IMR-90 (cell line): ENCODE data around the gene EEF1G. TPM values are rescaled to one million over a fixed set of nuclear protein-coding genes. Genes with fewer than 3 reads are reported as not detected.

Source experiments
- ATAC-seq: fragments of 200-7000 bp; cut with Tn5 transposase; 2 replicates; pipeline ENCODE4 v1.9.1; 2020; ENCODE audit warnings: low read depth, mild to moderate bottlenecking, moderate library complexity
- BruUV-seq: library from RNA; stranded (reverse); fragments of 400-500 nt; replicated peaks from 2 replicates; lab custom pipeline; 2021; lab: Mats Ljungman, UMichigan
- CTCF ChIA-PET: fragments of 300-600 bp; formaldehyde crosslinking; extraction: SDS; loops from one replicate; lab custom pipeline; 2021; ENCODE audit warnings: antibody characterized with exemption; lab: Yijun Ruan, JAX
- POLR2A ChIA-PET: fragments of 300-600 bp; sonication (Branson Sonifier 250); formaldehyde crosslinking; loops from one replicate; lab custom pipeline; 2022; ENCODE audit warnings: antibody characterized with exemption; ENCODE audit not compliant: unreplicated experiment; lab: Charles Lee
- DNase-seq: peaks from one replicate; pipeline ENCODE4 v3.0.0; 2013
- H2AFZ ChIP-seq: replicated peaks from 2 replicates; pipeline ENCODE3; 2013; ENCODE audit warnings: low read length, mild to moderate bottlenecking; ENCODE audit not compliant: poor library complexity
- H2AK5ac ChIP-seq: 2 replicates; pipeline ENCODE4 v1.6.1; 2013; ENCODE audit warnings: low read depth, low read length, inconsistent platforms
- H2AK9ac ChIP-seq: replicated peaks from 2 replicates; pipeline ENCODE3; 2013; ENCODE audit warnings: mild to moderate bottlenecking, low read depth, low read length, moderate library complexity; ENCODE audit not compliant: poor library complexity
- H2BK120ac ChIP-seq: 2 replicates; pipeline ENCODE4 v1.6.1; 2013; ENCODE audit warnings: low read depth, low read length, inconsistent platforms
- H2BK15ac ChIP-seq: 3 replicates; pipeline ENCODE4 v1.6.1; 2013; ENCODE audit warnings: low read depth, low read length, inconsistent platforms
- H2BK20ac ChIP-seq: 2 replicates; pipeline ENCODE4 v1.6.1; 2013; ENCODE audit warnings: low read depth, mild to moderate bottlenecking, inconsistent platforms, low read length, moderate library complexity
- H2BK5ac ChIP-seq: 2 replicates; pipeline ENCODE4 v1.6.1; 2013; ENCODE audit warnings: mild to moderate bottlenecking, low read depth, low read length, inconsistent platforms; ENCODE audit not compliant: poor library complexity, severe bottlenecking
- H3K14ac ChIP-seq: replicated peaks from 2 replicates; pipeline ENCODE4 v1.6.1; 2013; ENCODE audit warnings: low read depth, low read length, inconsistent platforms
- H3K18ac ChIP-seq: 2 replicates; pipeline ENCODE4 v1.6.1; 2013; ENCODE audit warnings: low read depth, low read length, control low read depth
- H3K23ac ChIP-seq: 2 replicates; pipeline ENCODE4 v1.6.1; 2013; ENCODE audit warnings: low read depth, low read length, inconsistent platforms
- H3K27ac ChIP-seq: 2 replicates; pipeline ENCODE4 v1.5.1; 2013; ENCODE audit warnings: mild to moderate bottlenecking, control low read depth, low read length; ENCODE audit not compliant: insufficient read depth
- H3K27me3 ChIP-seq: 2 replicates; pipeline ENCODE4 v1.6.1; 2013; ENCODE audit warnings: low read length; ENCODE audit not compliant: control insufficient read depth, insufficient read depth
- H3K36me3 ChIP-seq: 2 replicates; pipeline ENCODE4 v1.6.1; 2013; ENCODE audit warnings: low read length, mixed read lengths; ENCODE audit not compliant: control insufficient read depth, insufficient read depth
- H3K4ac ChIP-seq: 2 replicates; pipeline ENCODE4 v1.6.1; 2013; ENCODE audit warnings: low read depth, low read length, inconsistent platforms
- H3K4me1 ChIP-seq: 2 replicates; pipeline ENCODE4 v1.6.1; 2013; ENCODE audit warnings: low read length, mixed read lengths; ENCODE audit not compliant: control insufficient read depth, insufficient read depth
- H3K4me2 ChIP-seq: 2 replicates; pipeline ENCODE4 v1.6.1; 2013; ENCODE audit warnings: low read depth, mild to moderate bottlenecking, control low read depth, low read length, moderate library complexity
- H3K4me3 ChIP-seq: 2 replicates; pipeline ENCODE4 v1.5.1; 2013; ENCODE audit warnings: low read depth, mild to moderate bottlenecking, control low read depth, low read length, moderate library complexity; ENCODE audit not compliant: insufficient read depth
- H3K56ac ChIP-seq: 2 replicates; pipeline ENCODE4 v1.6.1; 2013; ENCODE audit warnings: low read length, inconsistent platforms; ENCODE audit not compliant: insufficient read depth; ENCODE audit errors: extremely low read depth
- H3K79me1 ChIP-seq, 2 experiments: 2 replicates each; pipeline ENCODE4 v1.6.1; 2013; ENCODE audit warnings: low read length in 2 of 2, inconsistent platforms in 1 of 2, low read depth in 1 of 2
- H3K9ac ChIP-seq: 2 replicates; pipeline ENCODE4 v1.6.1; 2013; ENCODE audit warnings: low read depth, low read length, control low read depth
- H3K9me1 ChIP-seq: 2 replicates; pipeline ENCODE4 v1.6.1; 2013; ENCODE audit warnings: low read length, inconsistent platforms; ENCODE audit not compliant: insufficient read depth
- H3K9me3 ChIP-seq: 2 replicates; pipeline ENCODE4 v1.6.1; 2013; ENCODE audit warnings: low read length; ENCODE audit not compliant: control insufficient read depth, insufficient read depth
- H4K20me1 ChIP-seq: 2 replicates; pipeline ENCODE4 v1.6.1; 2013; ENCODE audit warnings: low read length, inconsistent platforms; ENCODE audit not compliant: insufficient read depth
- H4K5ac ChIP-seq: 2 replicates; pipeline ENCODE4 v1.6.1; 2013; ENCODE audit warnings: mild to moderate bottlenecking, low read depth, low read length, control low read depth
- H4K8ac ChIP-seq, 2 experiments: 2 replicates each; pipeline ENCODE4 v1.6.1; 2013; ENCODE audit warnings: low read depth in 2 of 2, low read length in 2 of 2, control low read depth in 1 of 2, inconsistent platforms in 1 of 2
- H4K91ac ChIP-seq: 2 replicates; pipeline ENCODE4 v1.6.1; 2013; ENCODE audit warnings: low read depth, low read length, inconsistent platforms; ENCODE audit not compliant: insufficient read depth
- BHLHE40 ChIP-seq: fragments of 150-350 bp; IDR thresholded peaks from 2 replicates; pipeline ENCODE4 v1.6.1; 2016; ENCODE audit warnings: mild to moderate bottlenecking, low read depth, low read length
- CEBPB ChIP-seq: IDR thresholded peaks from 2 replicates; pipeline ENCODE4 v1.6.1; 2012; ENCODE audit warnings: low read depth, low read length, improper control_type of control experiment
- FOS ChIP-seq: fragments of 150-350 bp; IDR thresholded peaks from 2 replicates; pipeline ENCODE4 v1.6.1; 2016; ENCODE audit warnings: low read depth, low read length
- MXI1 ChIP-seq: IDR thresholded peaks from 2 replicates; pipeline ENCODE4 v1.6.1; 2012; ENCODE audit warnings: low read depth, mild to moderate bottlenecking, low read length, moderate library complexity, borderline replicate concordance
- POLR2A ChIP-seq: IDR thresholded peaks from 2 replicates; pipeline ENCODE4 v1.6.1; 2012; ENCODE audit warnings: mild to moderate bottlenecking, low read depth, low read length
- RAD21 ChIP-seq: IDR thresholded peaks from 2 replicates; pipeline ENCODE4 v1.6.1; 2012; ENCODE audit warnings: low read length, improper control_type of control experiment
- RFX5 ChIP-seq: IDR thresholded peaks from 2 replicates; pipeline ENCODE4 v1.8.0; 2012; ENCODE audit warnings: low read depth, mild to moderate bottlenecking, low read length, moderate library complexity
- SMC3 ChIP-seq: fragments of 150-350 bp; IDR thresholded peaks from 2 replicates; pipeline ENCODE4 v1.6.1; 2016; ENCODE audit warnings: low read depth, mild to moderate bottlenecking, antibody characterized with exemption, low read length, moderate library complexity
- USF2 ChIP-seq: fragments of 150-350 bp; IDR thresholded peaks from 2 replicates; pipeline ENCODE4 v1.6.1; 2017; ENCODE audit warnings: mild to moderate bottlenecking, antibody characterized with exemption, low read length, low read depth
- WGBS, 2 experiments: methylation state at CpG; one replicate each; pipeline versions ENCODE4 v1.1.5 to v1.1.7; 2013; ENCODE audit warnings: missing lambda C conversion rate in 2 of 2; ENCODE audit not compliant: insufficient read length in 1 of 2; ENCODE audit errors: extremely low coverage in 2 of 2; 5-methylcytosine and 5-hydroxymethylcytosine counted together
- dilution Hi-C: fragments of 300-500 bp; cut with HindIII; formaldehyde crosslinking; loops from one replicate; pipeline ENCODE4 v1.14.3; 2018; ENCODE audit warnings: low sequenced_read_pairs; ENCODE audit not compliant: unreplicated experiment
- in situ Hi-C: fragments of 300-500 bp; cut with MboI; formaldehyde crosslinking; loops from 3 replicates; pipeline ENCODE4 v1.14.3; 2019; ENCODE audit warnings: low sequenced_read_pairs, inconsistent platforms, mixed read lengths
- intact Hi-C: fragments of 100-400 bp; cut with micrococcal nuclease; formaldehyde crosslinking; loops from 2 replicates; pipeline ENCODE4 v1.10.0; 2022
- polyA plus RNA-seq, 3 experiments: library from polyadenylated mRNA; depleted of rRNA; stranded (reverse); fragments of >200 nt; gene quantifications; 2 replicates each; pipeline ENCODE4 v1.2.3, GENCODE V29; 2012; ENCODE audit warnings: low replicate concordance in 1 of 3
- total RNA-seq: library from RNA; depleted of rRNA; stranded (reverse); fragments of >200 nt; gene quantifications from 2 replicates; pipeline ENCODE4 v1.2.3, GENCODE V29; 2012
- TF ChIP-seq, protein P1 (sequence below): conservative IDR thresholded peaks from 2 replicates; pipeline ENCODE4 v1.5.1; 2012; ENCODE audit warnings: mild to moderate bottlenecking, low read depth, low read length, improper control_type of control experiment
- TF ChIP-seq, protein P2 (sequence below): fragments of 150-350 bp; IDR thresholded peaks from 2 replicates; pipeline ENCODE4 v1.6.1; 2016; ENCODE audit warnings: low read depth, mild to moderate bottlenecking, low read length, moderate library complexity, borderline replicate concordance

EEF1G gene
- total and polyA plus RNA-seq, 2 of the 4 experiments (the other 2 are of a cell fraction): 1,684 to 1,857 TPM

GRCh38 chr11:62567018-62567633 is 6.6 kb downstream of the EEF1G start:
- no TSS peak for BruUV-seq
- Histone ChIP-seq H2AK5ac (no peak overlapping the region), H4K5ac (no peak overlapping the region), H3K14ac (no peak overlapping the region), H3K4ac (no peak overlapping the region), H2BK120ac (no peak overlapping the region), H3K79me1 (peaks cover 13 to 49% of the 10 kb centered on the region in 2 experiments; a peak in 3 of 4 replicates), H3K4me2 (no peak overlapping the region), H3K9ac (no peak overlapping the region), H3K56ac (no peak overlapping the region), H2BK5ac (no peak overlapping the region), H3K36me3 (peaks cover 64% of the 10 kb centered on the region), H4K20me1 (peaks cover 61% of the 10 kb centered on the region), H2AFZ (no peak overlapping the region), H2BK20ac (no peak overlapping the region), H3K4me3 (no peak overlapping the region), H3K23ac (no peak overlapping the region), H2AK9ac (no peak overlapping the region), H3K4me1 (peaks cover 2% of the 10 kb centered on the region; the same call in 1 of the 2 replicates), H3K9me1 (peaks cover 3% of the 10 kb centered on the region; the same call in 1 of the 2 replicates), H4K91ac (no peak overlapping the region), H3K27me3 (no peaks in the 10 kb centered on the region), H2BK15ac (no peak overlapping the region), H3K18ac (no peak overlapping the region), H3K27ac (no peak overlapping the region), H3K9me3 (no peaks in the 10 kb centered on the region), H4K8ac (no peak overlapping the region)
- TF ChIP-seq RAD21 (no peak), USF2 (no peak), FOS (no peak), MXI1 (no peak), RFX5 (no peak), POLR2A (no peak), BHLHE40 (no peak), SMC3 (no peak), CEBPB (no peak)
- TF ChIP-seq, protein P1, sequence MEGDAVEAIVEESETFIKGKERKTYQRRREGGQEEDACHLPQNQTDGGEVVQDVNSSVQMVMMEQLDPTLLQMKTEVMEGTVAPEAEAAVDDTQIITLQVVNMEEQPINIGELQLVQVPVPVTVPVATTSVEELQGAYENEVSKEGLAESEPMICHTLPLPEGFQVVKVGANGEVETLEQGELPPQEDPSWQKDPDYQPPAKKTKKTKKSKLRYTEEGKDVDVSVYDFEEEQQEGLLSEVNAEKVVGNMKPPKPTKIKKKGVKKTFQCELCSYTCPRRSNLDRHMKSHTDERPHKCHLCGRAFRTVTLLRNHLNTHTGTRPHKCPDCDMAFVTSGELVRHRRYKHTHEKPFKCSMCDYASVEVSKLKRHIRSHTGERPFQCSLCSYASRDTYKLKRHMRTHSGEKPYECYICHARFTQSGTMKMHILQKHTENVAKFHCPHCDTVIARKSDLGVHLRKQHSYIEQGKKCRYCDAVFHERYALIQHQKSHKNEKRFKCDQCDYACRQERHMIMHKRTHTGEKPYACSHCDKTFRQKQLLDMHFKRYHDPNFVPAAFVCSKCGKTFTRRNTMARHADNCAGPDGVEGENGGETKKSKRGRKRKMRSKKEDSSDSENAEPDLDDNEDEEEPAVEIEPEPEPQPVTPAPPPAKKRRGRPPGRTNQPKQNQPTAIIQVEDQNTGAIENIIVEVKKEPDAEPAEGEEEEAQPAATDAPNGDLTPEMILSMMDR: no peak
- TF ChIP-seq, protein P2, sequence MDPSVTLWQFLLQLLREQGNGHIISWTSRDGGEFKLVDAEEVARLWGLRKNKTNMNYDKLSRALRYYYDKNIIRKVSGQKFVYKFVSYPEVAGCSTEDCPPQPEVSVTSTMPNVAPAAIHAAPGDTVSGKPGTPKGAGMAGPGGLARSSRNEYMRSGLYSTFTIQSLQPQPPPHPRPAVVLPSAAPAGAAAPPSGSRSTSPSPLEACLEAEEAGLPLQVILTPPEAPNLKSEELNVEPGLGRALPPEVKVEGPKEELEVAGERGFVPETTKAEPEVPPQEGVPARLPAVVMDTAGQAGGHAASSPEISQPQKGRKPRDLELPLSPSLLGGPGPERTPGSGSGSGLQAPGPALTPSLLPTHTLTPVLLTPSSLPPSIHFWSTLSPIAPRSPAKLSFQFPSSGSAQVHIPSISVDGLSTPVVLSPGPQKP: no peak
- ChIA-PET CTCF (no interaction called here), POLR2A (no interaction called here)
- DNase-seq (no peak), ATAC-seq (no peak)
- WGBS, 2 experiments: 100% methylated on average over 2 of the region's 8 CpGs; no CpG with 5 or more reads in 1 of the 2 experiments
- in situ Hi-C loops: no loop called here
- dilution Hi-C loops: no loop called here
- intact Hi-C loops: no loop called here
